Anterior cingulate cortex (tissue), 58 donors: ENCODE measurements around the gene NRN1L.

Experiments used
- DNase-seq, 58 donors: peaks; one replicate each; lab custom pipeline; 2025; lab: John Stamatoyannopoulos, UW

The NRN1L gene

DNA sequence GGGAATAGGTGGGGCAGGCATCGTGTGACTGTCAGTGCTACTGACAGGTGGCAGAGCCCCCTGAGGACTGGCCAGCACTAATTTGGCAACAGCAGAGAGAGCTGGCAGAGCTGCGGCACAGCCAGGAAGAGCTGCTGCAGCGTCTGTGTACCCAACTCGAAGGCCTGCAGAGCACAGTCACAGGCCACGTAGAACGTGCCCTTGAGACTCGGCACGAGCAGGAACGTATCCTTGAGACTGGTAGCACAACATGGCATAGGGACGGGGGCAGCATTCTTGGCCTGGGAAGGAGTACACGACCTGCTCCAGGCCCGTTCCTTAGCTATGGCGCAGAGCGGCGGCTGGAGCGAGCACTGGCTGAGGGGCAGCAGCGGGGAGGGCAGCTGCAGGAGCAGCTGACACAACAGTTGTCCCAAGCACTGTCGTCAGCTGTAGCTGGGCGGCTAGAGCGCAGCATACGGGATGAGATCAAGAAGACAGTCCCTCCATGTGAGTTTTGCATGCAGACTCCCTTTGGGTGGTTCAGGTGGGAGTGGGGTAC lies 3.0 kb upstream of the NRN1L start:
- peak in 36 of 58 donors; percentile 4 to 75 (median 41) for DNase-seq

DNA sequence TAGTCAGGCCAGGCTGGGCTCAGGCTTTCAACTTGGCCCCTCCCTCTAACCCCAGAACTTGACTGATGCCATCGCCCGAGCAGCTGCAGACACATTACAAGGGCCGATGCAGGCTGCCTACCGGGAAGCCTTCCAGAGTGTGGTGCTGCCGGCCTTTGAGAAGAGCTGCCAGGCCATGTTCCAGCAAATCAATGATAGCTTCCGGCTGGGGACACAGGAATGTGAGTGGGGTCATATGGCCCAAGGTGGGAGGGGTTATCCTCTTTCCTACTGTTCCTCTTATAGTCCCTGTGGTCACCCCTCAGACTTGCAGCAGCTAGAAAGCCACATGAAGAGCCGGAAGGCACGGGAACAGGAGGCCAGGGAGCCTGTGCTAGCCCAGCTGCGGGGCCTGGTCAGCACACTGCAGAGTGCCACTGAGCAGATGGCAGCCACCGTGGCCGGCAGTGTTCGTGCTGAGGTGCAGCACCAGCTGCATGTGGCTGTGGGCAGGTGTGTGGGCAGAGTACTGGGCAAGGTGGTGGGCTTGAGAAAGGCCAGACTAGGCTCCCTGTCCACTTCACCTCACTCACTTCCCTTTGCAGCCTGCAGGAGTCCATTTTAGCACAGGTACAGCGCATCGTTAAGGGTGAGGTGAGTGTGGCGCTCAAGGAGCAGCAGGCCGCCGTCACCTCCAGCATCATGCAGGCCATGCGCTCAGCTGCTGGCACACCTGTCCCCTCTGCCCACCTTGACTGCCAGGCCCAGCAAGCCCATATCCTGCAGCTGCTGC lies 2.1 kb upstream of the NRN1L start:
- DNase-seq, result peak in 53 of 58 donors; percentile 18 to 91 (median 70)

DNA sequence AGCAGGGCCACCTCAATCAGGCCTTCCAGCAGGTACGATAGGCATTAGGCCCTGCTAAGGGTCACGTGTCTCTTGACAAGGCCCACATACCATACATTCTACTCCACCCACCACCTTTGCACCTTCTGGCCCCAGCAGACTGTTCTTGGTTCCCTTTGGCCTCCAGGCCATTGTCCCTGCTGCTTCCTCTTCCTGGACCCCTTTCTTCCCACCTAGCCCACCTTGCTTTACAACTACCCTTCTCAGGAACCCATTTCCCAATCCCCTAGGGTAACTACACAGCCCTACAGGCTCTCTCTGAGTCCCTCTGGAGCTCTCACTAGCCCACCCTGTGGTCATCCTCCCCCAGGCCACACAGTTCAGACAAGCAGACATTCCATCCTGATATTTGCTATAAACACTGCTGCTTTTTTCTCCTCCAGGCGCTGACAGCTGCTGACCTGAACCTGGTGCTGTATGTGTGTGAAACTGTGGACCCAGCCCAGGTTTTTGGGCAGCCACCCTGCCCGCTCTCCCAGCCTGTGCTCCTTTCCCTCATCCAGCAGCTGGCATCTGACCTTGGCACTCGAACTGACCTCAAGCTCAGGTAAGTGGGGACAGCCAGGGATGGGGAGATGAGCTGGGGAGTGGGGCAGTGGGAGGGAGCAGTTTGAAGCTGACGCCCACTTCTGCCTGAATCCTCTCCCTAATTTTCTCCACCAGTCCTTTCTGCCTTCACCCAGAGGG lies 1.4 kb upstream of the NRN1L start:
- peak in 6 of 58 donors; percentile 5 to 28 (median 14) for DNase-seq

DNA sequence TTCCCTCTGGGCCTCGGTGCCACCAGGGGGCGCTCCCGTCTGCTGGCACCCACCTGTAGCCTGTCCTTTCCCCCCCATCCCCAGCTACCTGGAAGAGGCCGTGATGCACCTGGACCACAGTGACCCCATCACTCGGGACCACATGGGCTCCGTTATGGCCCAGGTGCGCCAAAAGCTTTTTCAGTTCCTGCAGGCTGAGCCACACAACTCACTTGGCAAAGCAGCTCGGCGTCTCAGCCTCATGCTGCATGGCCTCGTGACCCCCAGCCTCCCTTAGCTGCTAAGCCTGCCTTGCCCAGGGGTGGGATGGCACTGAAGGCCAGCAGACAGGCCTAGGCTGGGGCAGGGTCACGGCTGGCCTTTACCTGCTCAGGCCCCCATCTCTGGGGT lies 818 bp upstream of the NRN1L start:
- DNase-seq, result peak in 32 of 58 donors; percentile 3 to 68 (median 18)

DNA sequence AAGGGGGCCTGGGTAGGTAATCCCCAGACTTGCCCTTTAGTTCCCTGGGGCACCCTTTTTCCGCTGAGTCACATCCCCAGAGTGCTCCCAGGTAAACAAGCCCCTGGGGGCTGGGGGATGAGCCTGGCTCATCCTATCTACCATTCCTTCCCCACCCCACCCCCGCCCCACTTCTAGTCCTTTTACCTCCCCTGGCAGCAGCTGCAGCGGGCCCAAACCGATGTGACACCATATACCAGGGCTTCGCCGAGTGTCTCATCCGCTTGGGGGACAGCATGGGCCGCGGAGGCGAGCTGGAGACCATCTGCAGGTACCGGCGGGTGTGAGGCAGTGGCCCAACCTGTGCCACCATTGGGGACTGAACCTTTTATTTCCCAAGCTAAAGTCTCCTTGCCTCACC lies 860 bp downstream of the NRN1L start:
- DNase-seq, result no peak

DNA sequence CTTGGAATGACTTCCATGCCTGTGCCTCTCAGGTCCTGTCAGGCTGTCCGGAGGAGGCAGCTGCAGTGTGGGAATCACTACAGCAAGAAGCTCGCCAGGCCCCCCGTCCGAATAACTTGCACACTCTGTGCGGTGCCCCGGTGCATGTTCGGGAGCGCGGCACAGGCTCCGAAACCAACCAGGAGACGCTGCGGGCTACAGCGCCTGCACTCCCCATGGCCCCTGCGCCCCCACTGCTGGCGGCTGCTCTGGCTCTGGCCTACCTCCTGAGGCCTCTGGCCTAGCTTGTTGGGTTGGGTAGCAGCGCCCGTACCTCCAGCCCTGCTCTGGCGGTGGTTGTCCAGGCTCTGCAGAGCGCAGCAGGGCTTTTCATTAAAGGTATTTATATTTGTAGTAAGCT lies 1.3 kb downstream of the NRN1L start:
- DNase-seq, result no peak

DNA sequence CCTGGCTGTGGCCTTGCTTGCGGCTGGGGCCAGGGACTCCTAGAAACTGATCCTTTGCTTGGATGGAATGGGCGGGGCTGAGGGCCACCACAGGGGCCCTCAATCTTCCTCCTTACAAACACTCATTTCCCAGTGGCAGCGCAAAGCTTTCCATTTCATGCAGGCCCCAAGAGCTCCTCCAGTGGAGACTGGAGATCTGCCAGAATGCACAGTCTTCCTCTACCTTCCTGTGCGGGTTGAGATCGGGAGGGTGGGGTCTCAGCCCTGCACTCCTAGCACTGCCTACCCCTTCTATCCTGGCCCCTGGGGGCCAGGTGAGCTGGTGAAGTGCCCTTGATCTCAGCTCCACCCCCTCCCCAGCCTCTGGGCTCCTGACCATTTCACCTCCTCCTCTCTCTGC lies 1.7 kb downstream of the NRN1L start:
- DNase-seq, result no peak

DNA sequence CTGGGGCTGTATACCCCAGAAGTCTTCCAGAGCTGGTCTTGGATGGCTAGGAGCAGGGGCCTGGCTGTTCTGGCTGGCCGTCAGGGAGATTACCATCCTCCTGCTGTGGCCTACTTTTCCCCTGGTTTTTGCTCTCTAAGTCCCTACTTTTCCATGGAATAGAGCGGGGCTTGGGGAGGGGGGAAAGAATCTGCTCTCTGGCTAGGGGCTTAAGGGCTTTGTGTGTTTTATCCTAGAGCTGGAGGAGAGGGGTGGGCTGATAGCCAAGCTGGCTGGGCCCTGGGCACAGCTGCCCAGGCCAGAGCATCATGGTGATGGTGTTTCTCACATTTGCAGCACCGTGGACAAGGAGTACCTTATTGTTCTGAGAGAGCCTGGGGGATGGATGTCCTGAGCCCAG lies 3.6 kb downstream of the NRN1L start:
- peak in 1 of 58 donors; percentile 16 for DNase-seq

DNA sequence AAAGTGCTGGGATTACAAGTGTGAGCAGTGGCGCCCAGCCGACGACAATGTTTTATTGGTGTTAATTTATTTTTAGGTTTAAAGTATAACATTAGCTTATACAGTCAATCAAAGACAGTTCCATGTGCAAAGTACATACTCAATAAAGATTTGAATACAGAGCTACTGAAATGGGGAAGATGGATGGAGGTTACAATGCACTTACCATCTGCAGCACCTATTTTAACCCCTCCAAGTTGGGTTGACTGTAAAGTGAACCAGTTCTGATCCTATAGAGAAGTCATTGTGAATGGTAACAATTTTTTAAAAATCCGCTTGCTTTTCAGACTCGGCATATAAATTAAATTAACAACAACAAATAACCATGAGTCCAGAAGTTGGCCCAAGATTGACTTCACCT lies 7.7 kb downstream of the NRN1L start:
- DNase-seq, result no peak

DNA sequence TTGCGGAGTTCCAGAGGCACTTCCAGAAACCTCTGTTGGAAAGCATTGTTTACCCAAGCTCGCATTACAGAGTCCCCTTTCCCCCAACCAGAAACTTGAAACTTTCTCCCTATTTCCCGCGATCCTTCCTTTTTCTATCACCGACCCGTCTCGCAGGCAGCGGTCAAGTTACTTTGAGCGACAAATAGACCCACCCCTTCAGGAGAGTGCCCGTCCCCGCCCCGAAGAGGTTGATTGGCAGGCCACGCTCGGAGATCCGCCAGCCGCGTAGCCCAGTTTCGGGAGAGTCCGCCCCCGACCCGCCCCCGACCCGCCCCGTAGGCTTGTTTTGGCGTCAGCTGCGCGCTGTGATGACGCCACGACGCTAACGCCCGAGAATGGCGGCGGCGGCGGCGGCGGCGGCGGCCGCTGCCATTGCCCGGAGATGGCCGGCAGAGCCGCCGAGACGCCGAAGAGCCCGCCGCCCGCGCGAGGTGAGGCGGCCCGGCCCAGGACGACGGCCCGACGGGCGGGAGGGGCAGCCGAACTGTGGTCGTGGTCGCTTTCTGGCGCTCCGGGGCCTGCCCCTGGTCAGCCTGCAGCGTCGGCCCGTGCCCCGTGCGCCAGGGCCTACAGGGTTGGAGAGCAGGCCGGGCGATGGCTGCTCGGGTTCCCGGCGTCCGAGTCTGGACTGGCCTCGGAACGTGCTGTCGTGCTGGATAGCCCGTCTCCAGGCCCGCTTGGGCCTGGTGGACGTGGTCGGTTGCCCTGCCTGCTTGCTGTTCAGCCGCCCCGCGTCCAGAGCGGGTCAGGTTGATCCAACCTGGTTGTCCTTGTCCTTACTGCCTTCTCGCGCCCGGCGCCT lies 8.4 kb downstream of the NRN1L start, which contains the start of gene PSKH1:
PSKH1 (plus strand) TSS at position 356 of the 844 bp plus-strand sequence. CDS start 15,496 bp downstream, outside the sequence.
- DNase-seq, result peak; percentile 52 to 99 (median 95)

DNA sequence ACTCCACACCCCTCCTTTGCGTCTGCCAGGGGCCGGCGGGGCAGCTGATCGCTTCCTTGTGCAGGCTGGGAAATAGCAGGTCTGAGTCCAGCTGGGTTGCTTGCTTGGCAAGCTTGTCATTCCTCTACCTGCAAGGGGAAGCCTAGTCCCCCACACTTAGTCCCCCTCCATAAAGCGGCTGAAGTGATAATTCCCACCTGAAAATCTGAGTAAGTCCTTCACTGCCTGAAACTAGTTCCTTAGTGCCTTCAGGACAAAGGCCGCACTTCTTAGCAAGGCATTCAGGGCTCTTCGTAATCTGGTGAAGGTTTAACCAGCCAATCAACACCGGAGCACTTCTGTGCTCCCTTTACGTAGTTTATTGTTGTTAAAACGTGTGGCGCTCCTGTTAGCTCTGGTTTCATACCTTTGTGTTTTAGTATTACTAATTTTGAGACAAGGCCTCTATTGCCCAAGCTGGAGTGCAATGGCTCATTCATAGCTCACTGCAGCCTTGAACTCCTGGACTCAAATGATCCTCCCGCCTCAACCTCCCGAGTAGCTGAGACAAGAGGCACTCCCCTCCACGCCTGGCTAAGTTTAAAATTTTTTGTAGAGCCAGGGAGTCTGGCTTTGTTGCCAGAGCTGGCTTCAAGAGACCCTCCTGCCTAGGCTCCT lies 9.2 kb downstream of the NRN1L start:
- peak in 2 of 58 donors; percentile 29 to 47 for DNase-seq

DNA sequence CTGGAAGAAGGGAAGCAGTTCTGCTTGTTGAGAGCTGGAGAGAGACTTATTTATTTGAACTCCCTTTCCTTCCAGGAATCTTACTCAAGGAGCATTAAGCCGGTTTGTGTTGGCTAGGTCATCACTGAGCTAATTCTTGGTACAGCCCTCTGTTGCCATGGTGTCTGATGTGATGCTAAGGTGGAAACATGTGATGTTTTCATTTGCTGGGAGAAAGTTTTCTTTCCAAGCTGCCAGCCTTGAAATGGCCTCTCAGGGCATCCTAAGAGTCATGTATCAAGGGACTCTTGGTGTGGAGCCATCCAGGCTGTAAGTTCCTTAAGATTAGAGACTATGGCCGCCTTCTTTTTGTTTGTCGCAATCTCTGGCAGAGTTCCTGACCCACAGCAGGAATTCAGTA lies 12.5 kb downstream of the NRN1L start:
- DNase-seq, result peak in 10 of 58 donors; percentile 8 to 57 (median 24)

DNA sequence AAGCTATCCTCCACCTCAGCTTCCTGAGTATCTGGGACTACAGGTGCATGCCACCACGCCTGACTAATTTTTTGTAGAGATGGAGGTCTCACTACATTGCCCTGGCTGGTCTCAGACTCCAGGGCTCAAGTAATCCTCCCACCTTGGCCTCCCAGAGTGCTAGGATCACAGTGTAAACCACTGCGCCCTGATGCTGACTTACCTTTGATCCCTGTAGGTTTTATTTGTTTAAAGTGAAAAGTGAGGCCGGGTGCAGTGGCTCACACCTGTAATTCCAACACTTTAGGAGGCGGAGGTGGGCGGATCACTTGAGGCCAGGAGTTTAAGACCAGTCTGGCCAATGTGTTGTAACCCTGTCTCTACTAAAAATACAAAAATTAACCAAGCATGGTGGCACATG lies 17.0 kb downstream of the NRN1L start:
- no peak for DNase-seq

DNA sequence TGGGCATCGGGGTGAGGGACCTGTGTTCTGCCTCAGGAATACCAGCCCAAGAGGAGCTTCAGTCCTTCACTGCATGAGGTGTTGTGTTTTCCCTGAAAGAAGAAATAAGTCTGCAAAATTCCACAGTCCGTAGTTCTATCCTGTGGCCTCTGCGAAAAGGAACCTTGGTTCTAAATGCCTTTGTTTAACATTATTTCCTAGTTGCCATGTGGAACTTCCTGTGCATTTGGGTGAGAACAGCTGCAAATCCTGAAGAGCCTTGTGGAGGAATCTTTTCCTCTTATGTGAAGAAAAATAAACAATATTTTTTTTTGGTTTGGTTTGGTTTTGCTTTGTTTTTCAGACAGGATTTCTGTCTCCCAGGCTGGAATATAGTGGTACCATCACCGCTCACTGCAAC lies 18.1 kb downstream of the NRN1L start:
- no peak for DNase-seq

DNA sequence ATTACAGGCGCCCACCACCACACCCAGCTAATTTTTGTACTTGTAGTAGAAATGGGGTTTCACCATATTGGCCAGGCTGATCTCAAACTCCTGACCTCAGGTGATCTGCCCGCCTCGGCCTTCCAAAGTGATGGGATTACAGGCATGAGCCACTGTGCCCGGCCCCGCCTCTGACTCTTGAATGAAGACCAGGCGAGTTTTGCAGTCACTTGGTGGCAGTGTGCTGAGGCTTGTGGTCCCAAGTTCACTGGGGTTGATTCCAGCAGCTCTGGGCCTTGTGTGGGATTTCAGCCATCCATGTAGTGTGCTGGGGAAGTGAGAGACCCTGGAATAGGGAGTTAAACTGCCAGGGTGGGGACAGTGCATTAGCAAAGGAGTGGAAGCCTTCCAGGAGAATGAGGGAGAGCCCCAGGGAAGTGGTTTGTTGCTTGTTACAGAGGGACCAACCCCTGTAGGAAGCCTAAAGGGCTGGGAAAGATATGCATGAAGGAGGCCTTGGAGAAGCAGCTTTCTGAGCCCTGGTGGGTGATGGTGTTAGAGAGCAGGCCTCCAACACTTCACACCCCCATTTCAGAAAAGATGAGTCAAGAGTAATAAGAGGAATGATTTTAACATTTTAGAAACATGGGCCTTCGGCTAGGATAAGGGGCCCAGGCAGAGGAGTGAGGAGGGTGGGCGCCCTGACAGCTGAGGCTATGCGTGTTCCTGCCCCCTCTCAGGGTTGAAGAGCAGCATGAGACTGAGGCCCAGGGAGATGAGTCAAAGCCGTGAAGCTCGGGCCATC lies 22.9 kb downstream of the NRN1L start:
- no peak for DNase-seq

DNA sequence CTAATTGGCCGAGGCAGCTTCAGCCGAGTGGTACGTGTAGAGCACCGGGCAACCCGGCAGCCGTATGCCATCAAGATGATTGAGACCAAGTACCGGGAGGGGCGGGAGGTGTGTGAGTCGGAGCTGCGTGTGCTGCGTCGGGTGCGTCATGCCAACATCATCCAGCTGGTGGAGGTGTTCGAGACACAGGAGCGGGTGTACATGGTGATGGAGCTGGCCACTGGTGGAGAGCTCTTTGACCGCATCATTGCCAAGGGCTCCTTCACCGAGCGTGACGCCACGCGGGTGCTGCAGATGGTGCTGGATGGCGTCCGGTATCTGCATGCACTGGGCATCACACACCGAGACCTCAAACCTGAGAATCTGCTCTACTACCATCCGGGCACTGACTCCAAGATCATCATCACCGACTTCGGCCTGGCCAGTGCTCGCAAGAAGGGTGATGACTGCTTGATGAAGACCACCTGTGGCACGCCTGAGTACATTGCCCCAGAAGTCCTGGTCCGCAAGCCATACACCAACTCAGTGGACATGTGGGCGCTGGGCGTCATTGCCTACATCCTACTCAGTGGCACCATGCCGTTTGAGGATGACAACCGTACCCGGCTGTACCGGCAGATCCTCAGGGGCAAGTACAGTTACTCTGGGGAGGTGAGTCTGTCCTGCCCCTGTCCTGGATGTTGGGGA lies 24.5 kb downstream of the NRN1L start:
- DNase-seq, result no peak

DNA sequence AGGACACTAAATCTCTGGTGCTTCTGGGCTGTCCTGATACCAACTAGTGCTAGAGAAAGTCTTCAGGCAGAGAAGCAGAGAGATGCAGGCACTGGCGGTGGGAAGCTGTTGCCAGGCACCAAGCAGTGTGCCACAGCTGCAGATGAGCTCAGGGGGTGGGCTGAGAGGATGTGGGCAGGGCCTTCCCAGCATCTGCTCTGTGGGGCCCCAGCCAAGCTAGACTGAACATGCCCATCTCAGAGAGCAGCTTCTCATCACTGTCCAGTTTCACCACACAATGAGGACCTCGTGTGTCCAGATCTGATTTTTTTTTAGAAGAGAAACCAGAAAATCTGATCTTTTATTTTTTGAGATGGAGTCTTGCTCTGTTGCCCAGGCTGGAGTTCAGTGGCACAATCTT lies 25.5 kb downstream of the NRN1L start:
- peak in 53 of 58 donors; percentile 9 to 94 (median 71) for DNase-seq

DNA sequence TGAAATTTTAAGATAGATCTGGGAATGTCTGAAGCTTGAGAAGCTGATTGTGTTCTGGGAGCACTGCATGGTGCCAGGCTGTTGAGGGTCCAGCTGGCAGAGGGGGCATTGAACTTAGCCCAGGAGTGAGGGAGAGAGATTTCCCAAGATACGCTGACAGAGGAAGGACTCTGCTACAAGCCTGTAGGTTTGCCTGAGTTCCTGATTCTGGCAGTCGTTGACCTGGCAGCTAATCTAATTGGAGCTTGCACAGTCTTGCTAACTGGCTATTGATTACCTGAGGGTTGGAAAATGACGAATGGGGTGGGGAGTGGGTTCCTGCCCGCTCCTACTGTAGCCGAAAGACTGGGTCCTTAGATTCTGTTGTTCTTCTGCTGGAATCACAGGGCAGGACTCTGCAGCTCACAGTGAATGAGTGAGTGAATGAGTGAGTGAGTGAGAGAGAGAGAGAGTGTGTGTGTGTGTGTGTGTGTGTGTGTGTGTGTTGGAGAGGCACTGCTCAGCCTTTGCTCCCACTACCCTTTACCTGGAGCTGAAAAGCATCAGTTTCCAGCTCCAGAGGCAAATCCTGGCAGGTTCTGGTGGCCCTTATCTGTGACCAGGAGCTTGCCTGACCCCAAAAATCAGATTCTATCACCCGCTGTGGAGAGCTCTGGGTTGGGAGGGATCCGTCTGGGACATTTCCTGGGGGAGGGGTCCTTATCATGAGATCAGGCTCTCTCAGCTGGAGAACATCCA lies 30.2 kb downstream of the NRN1L start:
- DNase-seq, result no peak
